ENCODE data around the gene CAMLG.

DNA sequence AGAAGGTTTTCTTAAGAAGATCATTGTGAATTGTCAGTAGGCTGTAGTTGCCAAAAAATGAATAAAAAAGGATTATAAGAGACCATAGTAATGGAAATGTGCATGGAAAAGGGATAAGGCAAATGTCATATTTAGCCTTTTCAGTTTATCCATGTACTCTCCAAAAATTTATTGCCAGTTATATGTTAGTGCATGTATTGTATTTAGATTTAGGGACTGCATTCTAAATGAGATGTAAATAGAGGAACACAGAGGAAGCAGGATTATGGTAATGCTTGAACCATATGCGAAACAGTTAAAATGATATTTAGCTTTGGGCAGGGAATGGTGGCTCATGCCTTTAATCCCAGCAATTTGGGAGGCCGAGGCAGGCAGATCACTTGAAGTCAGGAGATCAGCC, 53.2 kb downstream of the CAMLG start:
- TF ChIP-seq, protein P1, sequence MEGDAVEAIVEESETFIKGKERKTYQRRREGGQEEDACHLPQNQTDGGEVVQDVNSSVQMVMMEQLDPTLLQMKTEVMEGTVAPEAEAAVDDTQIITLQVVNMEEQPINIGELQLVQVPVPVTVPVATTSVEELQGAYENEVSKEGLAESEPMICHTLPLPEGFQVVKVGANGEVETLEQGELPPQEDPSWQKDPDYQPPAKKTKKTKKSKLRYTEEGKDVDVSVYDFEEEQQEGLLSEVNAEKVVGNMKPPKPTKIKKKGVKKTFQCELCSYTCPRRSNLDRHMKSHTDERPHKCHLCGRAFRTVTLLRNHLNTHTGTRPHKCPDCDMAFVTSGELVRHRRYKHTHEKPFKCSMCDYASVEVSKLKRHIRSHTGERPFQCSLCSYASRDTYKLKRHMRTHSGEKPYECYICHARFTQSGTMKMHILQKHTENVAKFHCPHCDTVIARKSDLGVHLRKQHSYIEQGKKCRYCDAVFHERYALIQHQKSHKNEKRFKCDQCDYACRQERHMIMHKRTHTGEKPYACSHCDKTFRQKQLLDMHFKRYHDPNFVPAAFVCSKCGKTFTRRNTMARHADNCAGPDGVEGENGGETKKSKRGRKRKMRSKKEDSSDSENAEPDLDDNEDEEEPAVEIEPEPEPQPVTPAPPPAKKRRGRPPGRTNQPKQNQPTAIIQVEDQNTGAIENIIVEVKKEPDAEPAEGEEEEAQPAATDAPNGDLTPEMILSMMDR (IDR thresholded peaks at IDR 0.05; ENCODE audit: insufficient read depth, low read depth, low read length) = no peak
- no peak for TF ChIP-seq EZH2 (IDR thresholded peaks at IDR 0.05; ENCODE audit: insufficient read depth, low read length)
